GM23248 (cell line): ENCODE measurements around the gene SOBP.

Source experiments
- EZH2 ChIP-seq: fragments of 200-600 bp; sonication (generic); IDR thresholded peaks from 2 replicates; pipeline ENCODE4 v1.6.1; 2018; ENCODE audit warnings: antibody characterized with exemption, mild to moderate bottlenecking; ENCODE audit not compliant: insufficient read depth, poor library complexity, severe bottlenecking
- EZH2phosphoT487 ChIP-seq: fragments of 200-600 bp; sonication (generic); IDR thresholded peaks from 2 replicates; pipeline ENCODE4 v1.6.1; 2018; ENCODE audit warnings: antibody characterized with exemption, moderate library complexity, mild to moderate bottlenecking, low read depth; ENCODE audit not compliant: insufficient read depth

- TF ChIP-seq EZH2phosphoT487 = no peak
- TF ChIP-seq EZH2 = no peak
These were observed 57.0 kb downstream of the SOBP start for GRCh38 chr6:107546691-107547450.
